Dendritic cell treated with granulocyte-macrophage colony-stimulating factor and Interleukin-4, amounts not matched to agents 40 ng/mL and 50 ng/mL, for 4 days (primary cell): Measurements from ENCODE around the gene GPR87.

Experiments
- H3K27ac Mint-ChIP-seq: one replicate; pipeline ENCODE4 v1.8.0; 2022; ENCODE audit warnings: mild to moderate bottlenecking, mixed read lengths
- H3K27me3 Mint-ChIP-seq: one replicate; pipeline ENCODE4 v1.8.0; 2022; ENCODE audit warnings: mild to moderate bottlenecking, mixed read lengths
- H3K36me3 Mint-ChIP-seq: one replicate; pipeline ENCODE4 v1.8.0; 2022; ENCODE audit warnings: low read depth, mixed read lengths
- H3K4me1 Mint-ChIP-seq: one replicate; pipeline ENCODE4 v1.8.0; 2022; ENCODE audit warnings: low read depth, mixed read lengths
- H3K4me3 Mint-ChIP-seq: one replicate; pipeline ENCODE4 v1.8.0; 2022; ENCODE audit warnings: mild to moderate bottlenecking, moderate library complexity, mixed read lengths
- H3K9me3 Mint-ChIP-seq: one replicate; pipeline ENCODE4 v1.8.0; 2022; ENCODE audit warnings: mixed read lengths
- intact Hi-C: fragments of 100-400 bp; cut with micrococcal nuclease; formaldehyde crosslinking; loops from one replicate; pipeline ENCODE4 v1.15.0; 2022

The GPR87 gene

DNA sequence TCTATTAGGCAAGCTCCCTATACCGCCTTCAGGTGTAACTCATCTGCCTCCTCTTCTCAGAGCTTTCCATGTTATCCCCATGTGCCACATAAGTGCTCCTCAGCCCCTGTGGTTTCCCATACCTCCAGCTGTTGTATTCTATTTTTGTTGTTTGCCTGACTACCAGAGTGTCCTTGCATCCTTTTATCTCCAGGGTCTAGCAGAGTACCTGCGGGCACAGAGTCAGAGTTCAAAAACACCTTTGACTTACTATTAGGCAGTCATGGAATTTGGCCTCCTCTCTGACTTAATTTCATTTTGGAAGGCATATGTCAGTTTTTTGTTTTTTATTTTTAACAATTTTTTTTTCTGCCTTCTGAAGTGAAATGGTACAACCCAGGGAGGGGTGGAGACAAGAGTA is 7.1 kb downstream of the GPR87 start:
- Mint-ChIP-seq H3K4me3 (no peak overlapping the region), H3K27me3 (no peaks in the 10 kb centered on the region), H3K36me3 (no peaks in the 10 kb centered on the region), H3K27ac (no peak overlapping the region), H3K9me3 (no peaks in the 10 kb centered on the region), H3K4me1 (no peaks in the 10 kb centered on the region)
- intact Hi-C loops = no loop called here

GRCh38 chr3:151307583-151308488 is 8.8 kb downstream of the GPR87 start:
- intact Hi-C loops = loop anchor here (2.0 kb wide), 1 partner anchor 13 kb away; no protein-coding TSS in a partner anchor
- no peaks in the 10 kb centered on the region for H3K27me3 Mint-ChIP-seq
- H3K4me1 Mint-ChIP-seq = peaks cover 13% of the 10 kb centered on the region
- no peaks in the 10 kb centered on the region for H3K9me3 Mint-ChIP-seq
- H3K36me3 Mint-ChIP-seq = no peaks in the 10 kb centered on the region
- no peak overlapping the region for H3K27ac Mint-ChIP-seq
- no peak overlapping the region for H3K4me3 Mint-ChIP-seq

DNA sequence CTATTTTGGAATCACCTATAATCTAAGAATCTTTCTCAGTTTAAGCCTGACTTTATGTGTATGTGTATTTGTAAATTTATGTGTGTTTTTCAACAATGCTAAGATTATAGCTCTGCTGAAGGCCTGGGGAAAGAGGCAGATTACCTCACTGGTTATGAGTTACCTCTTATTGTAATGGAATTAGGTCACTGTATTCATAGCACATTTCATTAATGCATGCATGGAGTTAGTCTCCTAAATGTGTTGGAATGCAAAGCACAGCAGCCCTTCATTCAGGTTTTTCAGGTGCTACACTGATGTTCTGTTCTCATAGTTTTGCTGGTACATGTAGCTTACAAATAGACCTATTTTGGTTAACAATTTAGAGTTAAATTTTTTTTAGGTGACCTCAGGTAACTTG is 9.5 kb downstream of the GPR87 start:
- Mint-ChIP-seq H3K9me3 (no peaks in the 10 kb centered on the region), H3K4me1 (peaks cover 19% of the 10 kb centered on the region), H3K4me3 (no peak overlapping the region), H3K27me3 (peaks cover 2% of the 10 kb centered on the region), H3K27ac (no peak overlapping the region), H3K36me3 (no peaks in the 10 kb centered on the region)
- intact Hi-C loops = loop anchor here (2.0 kb wide), 1 partner anchor 14 kb away; no protein-coding TSS in a partner anchor

GRCh38 chr3:151306168-151306810 is 10.3 kb downstream of the GPR87 start:
- Mint-ChIP-seq H3K4me3 (no peak overlapping the region), H3K27ac (no peak overlapping the region), H3K36me3 (no peaks in the 10 kb centered on the region)

GRCh38 chr3:151305775-151306151 is 10.9 kb downstream of the GPR87 start:
- no peak overlapping the region for H3K27ac Mint-ChIP-seq
- no peaks in the 10 kb centered on the region for H3K36me3 Mint-ChIP-seq
- H3K9me3 Mint-ChIP-seq = no peaks in the 10 kb centered on the region
- H3K27me3 Mint-ChIP-seq = peaks cover 2% of the 10 kb centered on the region
- intact Hi-C loops = loop anchor here (2.0 kb wide), 1 partner anchor 15 kb away; no protein-coding TSS in a partner anchor
- no peak overlapping the region for H3K4me3 Mint-ChIP-seq
- H3K4me1 Mint-ChIP-seq = peaks cover 33% of the 10 kb centered on the region

More at GRCh38 chr3:151306168-151306810, 10.3 kb downstream of the GPR87 start:
- intact Hi-C loops = loop anchor here (2.0 kb wide), 1 partner anchor 15 kb away; no protein-coding TSS in a partner anchor
- Mint-ChIP-seq H3K4me1 (peaks cover 28% of the 10 kb centered on the region), H3K9me3 (no peaks in the 10 kb centered on the region), H3K27me3 (peaks cover 2% of the 10 kb centered on the region)

- peaks cover 39% of the 10 kb centered on the region for H3K4me1 Mint-ChIP-seq
- H3K4me3 Mint-ChIP-seq = no peak overlapping the region
- intact Hi-C loops = no loop called here
- no peaks in the 10 kb centered on the region for H3K9me3 Mint-ChIP-seq
- H3K27ac Mint-ChIP-seq = no peak overlapping the region
- no peaks in the 10 kb centered on the region for H3K36me3 Mint-ChIP-seq
- H3K27me3 Mint-ChIP-seq = peaks cover 2% of the 10 kb centered on the region
Measured at GRCh38 chr3:151305060-151305774, 11.4 kb downstream of the GPR87 start.

- H3K4me1 Mint-ChIP-seq = peaks cover 51% of the 10 kb centered on the region
- no peak overlapping the region for H3K4me3 Mint-ChIP-seq
- H3K27ac Mint-ChIP-seq = peak overlapping the region; percentile 61
- intact Hi-C loops = no loop called here
- no peaks in the 10 kb centered on the region for H3K9me3 Mint-ChIP-seq
- H3K36me3 Mint-ChIP-seq = no peaks in the 10 kb centered on the region
- H3K27me3 Mint-ChIP-seq = peaks cover 2% of the 10 kb centered on the region
Measured at GRCh38 chr3:151303751-151304150, 12.9 kb downstream of the GPR87 start.

DNA sequence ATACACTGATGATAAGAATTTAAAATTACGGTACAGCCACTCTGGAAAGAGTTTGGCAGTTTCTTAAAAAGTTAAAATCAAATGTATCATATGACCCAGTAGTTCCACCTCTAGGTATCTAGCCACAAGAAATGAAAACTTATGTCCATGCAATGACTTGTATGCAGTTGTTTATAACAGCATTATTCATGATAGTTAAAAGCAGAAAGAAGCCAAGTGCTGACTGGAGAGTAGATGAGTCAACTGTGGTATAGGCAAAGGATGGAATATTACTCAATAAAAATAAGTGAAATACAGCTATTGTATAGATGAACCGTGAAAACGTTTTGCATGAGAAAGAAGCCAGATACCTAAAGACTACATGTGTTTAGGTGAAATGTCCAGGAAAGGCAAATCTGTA is 14.8 kb downstream of the GPR87 start:
- H3K4me1 Mint-ChIP-seq = peaks cover 55% of the 10 kb centered on the region
- intact Hi-C loops = no loop called here
- peak overlapping the region; percentile 74 for H3K27ac Mint-ChIP-seq
- peaks cover 2% of the 10 kb centered on the region for H3K27me3 Mint-ChIP-seq
- no peak overlapping the region for H3K4me3 Mint-ChIP-seq
- H3K36me3 Mint-ChIP-seq = no peaks in the 10 kb centered on the region
- no peaks in the 10 kb centered on the region for H3K9me3 Mint-ChIP-seq

DNA sequence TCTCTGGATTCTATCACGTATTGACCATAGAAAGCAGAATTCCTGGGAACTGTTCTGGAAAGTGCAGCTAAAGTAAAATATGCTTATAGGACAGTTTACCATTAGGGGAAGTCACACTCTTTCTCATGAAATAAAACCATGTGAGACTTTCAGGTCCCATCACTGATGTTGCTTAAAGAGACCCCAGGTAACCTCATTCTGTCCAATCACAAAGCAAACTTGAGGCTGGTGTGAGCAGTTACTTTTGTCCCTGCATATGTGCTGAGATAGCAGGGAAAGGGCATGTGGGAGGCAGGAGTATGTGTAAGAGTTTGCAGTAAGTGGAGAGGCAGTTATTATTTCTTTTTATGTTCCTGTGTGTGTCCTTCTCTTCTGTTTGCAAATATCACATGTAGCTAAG is 16.1 kb downstream of the GPR87 start:
- intact Hi-C loops = no loop called here
- H3K4me3 Mint-ChIP-seq = no peak overlapping the region
- H3K9me3 Mint-ChIP-seq = no peaks in the 10 kb centered on the region
- H3K36me3 Mint-ChIP-seq = no peaks in the 10 kb centered on the region
- H3K27me3 Mint-ChIP-seq = peaks cover 2% of the 10 kb centered on the region
- peak overlapping the region; percentile 74 for H3K27ac Mint-ChIP-seq
- H3K4me1 Mint-ChIP-seq = peaks cover 61% of the 10 kb centered on the region

GRCh38 chr3:151299006-151299405 is 17.6 kb downstream of the GPR87 start:
- no peaks in the 10 kb centered on the region for H3K9me3 Mint-ChIP-seq
- no peaks in the 10 kb centered on the region for H3K36me3 Mint-ChIP-seq
- H3K27ac Mint-ChIP-seq = peak overlapping the region; percentile 74
- H3K4me3 Mint-ChIP-seq = no peak overlapping the region
- intact Hi-C loops = no loop called here
- peaks cover 2% of the 10 kb centered on the region for H3K27me3 Mint-ChIP-seq
- H3K4me1 Mint-ChIP-seq = peaks cover 59% of the 10 kb centered on the region

DNA sequence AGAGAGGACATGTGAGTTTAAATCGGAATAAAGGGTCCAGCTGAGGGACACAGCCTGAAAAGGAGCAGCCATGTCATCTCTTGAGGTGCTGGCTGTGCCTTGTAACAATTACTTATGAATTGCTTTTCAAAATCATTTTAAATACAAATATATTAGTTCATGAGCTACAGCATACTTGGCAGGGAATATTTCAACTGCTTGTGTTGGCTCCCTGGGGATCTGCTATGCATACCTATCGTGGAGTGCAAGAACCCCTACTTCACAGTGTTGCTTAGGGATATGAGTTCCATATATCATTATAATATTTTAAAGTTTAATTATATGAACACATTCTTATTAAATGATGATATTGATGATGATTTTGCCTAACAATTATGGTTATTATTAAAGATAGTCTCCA is 19.2 kb downstream of the GPR87 start:
- intact Hi-C loops = no loop called here
- H3K27ac Mint-ChIP-seq = no peak overlapping the region
- H3K4me1 Mint-ChIP-seq = peaks cover 49% of the 10 kb centered on the region
- no peaks in the 10 kb centered on the region for H3K36me3 Mint-ChIP-seq
- no peak overlapping the region for H3K4me3 Mint-ChIP-seq
- H3K9me3 Mint-ChIP-seq = no peaks in the 10 kb centered on the region
- peaks cover under 1% of the 10 kb centered on the region for H3K27me3 Mint-ChIP-seq

GRCh38 chr3:151296226-151296625 is 20.4 kb downstream of the GPR87 start:
- intact Hi-C loops = no loop called here
- H3K9me3 Mint-ChIP-seq = no peaks in the 10 kb centered on the region
- H3K27me3 Mint-ChIP-seq = no peaks in the 10 kb centered on the region
- H3K4me1 Mint-ChIP-seq = peaks cover 38% of the 10 kb centered on the region
- no peak overlapping the region for H3K4me3 Mint-ChIP-seq
- peak overlapping the region; percentile 13 for H3K27ac Mint-ChIP-seq
- H3K36me3 Mint-ChIP-seq = no peaks in the 10 kb centered on the region

DNA sequence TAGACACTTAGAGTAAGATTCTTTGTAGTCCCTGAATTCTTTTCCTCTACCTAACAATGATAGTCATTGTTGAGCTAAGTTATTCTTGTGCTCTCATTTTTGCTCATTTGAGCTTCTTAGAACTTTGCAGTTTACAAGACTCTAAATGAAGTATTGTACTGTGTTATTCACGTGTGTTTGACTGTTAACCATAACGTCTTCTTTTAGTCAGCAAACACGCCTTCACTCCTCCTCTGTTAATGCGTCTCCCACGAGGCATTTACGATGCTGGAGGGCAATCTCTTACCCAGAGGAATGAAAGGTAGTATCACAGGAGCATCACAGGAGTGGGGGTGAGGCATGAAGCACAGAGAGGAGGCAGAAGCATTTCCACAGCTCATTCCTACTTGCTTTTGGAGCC is 23.5 kb downstream of the GPR87 start:
- no peaks in the 10 kb centered on the region for H3K9me3 Mint-ChIP-seq

DNA sequence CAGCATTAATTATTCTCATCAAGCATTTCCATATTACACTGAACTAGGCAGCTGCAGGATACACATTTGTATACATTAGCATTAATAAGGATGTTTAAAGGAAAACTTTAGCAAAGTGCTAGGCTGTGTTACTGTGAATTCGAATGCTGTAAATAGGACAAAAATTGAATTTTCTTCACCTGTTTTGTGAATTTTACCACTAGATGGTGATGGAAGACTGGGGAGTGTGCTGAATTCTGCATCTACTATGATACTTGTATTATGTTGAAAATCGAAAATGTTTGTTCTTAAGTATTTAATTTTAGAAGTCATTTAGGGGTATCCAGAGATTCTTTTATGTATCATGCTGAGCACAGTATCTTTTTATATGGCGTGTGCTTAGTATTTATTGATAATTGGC is 25.9 kb downstream of the GPR87 start:
- Mint-ChIP-seq H3K9me3 (no peaks in the 10 kb centered on the region), H3K4me1 (peaks cover 22% of the 10 kb centered on the region), H3K4me3 (no peak overlapping the region), H3K36me3 (no peaks in the 10 kb centered on the region), H3K27me3 (no peaks in the 10 kb centered on the region), H3K27ac (no peak overlapping the region)
- intact Hi-C loops = loop anchor here (1.0 to 5.0 kb wide), 4 partner anchors 36 to 627 kb away; no protein-coding TSS in a partner anchor

More for the DNA sequence above, 23.5 kb downstream of the GPR87 start:
- Mint-ChIP-seq H3K27me3 (no peaks in the 10 kb centered on the region), H3K27ac (peak overlapping the region; percentile 66), H3K4me3 (no peak overlapping the region), H3K4me1 (peaks cover 23% of the 10 kb centered on the region), H3K36me3 (no peaks in the 10 kb centered on the region)
- intact Hi-C loops = loop anchor here (5.0 kb wide), 1 partner anchor 624 kb away; no protein-coding TSS in a partner anchor
